ENCODE measurements around the gene HNRNPH2.

The HNRNPH2 gene

GRCh38 chrX:101388604-101389003 lies 19.4 kb upstream of the HNRNPH2 start:
- no peak overlapping the region for H3K4me3 ChIP-seq (ENCODE audit: low read length)
- no peak overlapping the region for H3K9ac ChIP-seq (ENCODE audit: low read length)
- H3K79me2 ChIP-seq (ENCODE audit: low read length): peaks cover 20% of the 10 kb centered on the region
- peaks cover 12% of the 10 kb centered on the region; the same call in 1 of the 2 replicates for H3K4me1 ChIP-seq (ENCODE audit: low read length)
- DNase-seq: no peak
- H3F3A ChIP-seq (ENCODE audit: insufficient read depth, low read length): peaks cover 3% of the 10 kb centered on the region
- no peaks in the 10 kb centered on the region for H4K20me1 ChIP-seq (ENCODE audit: insufficient read depth, low read length)
- H3K27ac ChIP-seq (ENCODE audit: low read length): no peak overlapping the region
- H2AFZ ChIP-seq (ENCODE audit: low read length): no peak overlapping the region
- no peak overlapping the region for H3K4me2 ChIP-seq (ENCODE audit: low read depth, low read length)
- no peaks in the 10 kb centered on the region for H3K27me3 ChIP-seq (replicated peaks; ENCODE audit: insufficient read depth, low read length)
- TF ChIP-seq EZH2phosphoT487 (IDR thresholded peaks at IDR 0.05; ENCODE audit: low read length): no peak
- no peak for TF ChIP-seq CTCF (IDR thresholded peaks at IDR 0.05; ENCODE audit: low read length)
- TF ChIP-seq EZH2 (optimal IDR thresholded peaks at IDR 0.05; ENCODE audit: low read depth, low read length): no peak
- peaks cover 4% of the 10 kb centered on the region; the same call in 1 of the 2 replicates for H3K36me3 ChIP-seq (replicated peaks; ENCODE audit: insufficient read depth, low read length)
- no peaks in the 10 kb centered on the region for H3K9me3 ChIP-seq (replicated peaks; ENCODE audit: insufficient read depth, low read length)
- H3K9me2 ChIP-seq (replicated peaks; ENCODE audit: insufficient read depth, low read length): no peaks in the 10 kb centered on the region

- Histone ChIP-seq H3K27me3 (replicated peaks; ENCODE audit: insufficient read depth, low read length) (no peaks in the 10 kb centered on the region), H3F3A (ENCODE audit: insufficient read depth, low read length) (peaks cover 9% of the 10 kb centered on the region), H3K9me2 (replicated peaks; ENCODE audit: insufficient read depth, low read length) (no peaks in the 10 kb centered on the region), H4K20me1 (ENCODE audit: insufficient read depth, low read length) (no peaks in the 10 kb centered on the region), H2AFZ (ENCODE audit: low read length) (peak within 1 kb of the TSS; percentile 79), H3K79me2 (ENCODE audit: low read length) (peaks cover 20% of the 10 kb centered on the region), H3K9ac (ENCODE audit: low read length) (peak within 1 kb of the TSS; percentile 87), H3K36me3 (replicated peaks; ENCODE audit: insufficient read depth, low read length) (peaks cover 4% of the 10 kb centered on the region; the same call in 1 of the 2 replicates), H3K27ac (ENCODE audit: low read length) (peak within 1 kb of the TSS; percentile 50; the same call in 1 of the 2 replicates), H3K4me1 (ENCODE audit: low read length) (peaks cover 7% of the 10 kb centered on the region; the same call in 1 of the 2 replicates), H3K9me3 (replicated peaks; ENCODE audit: insufficient read depth, low read length) (no peaks in the 10 kb centered on the region), H3K4me2 (ENCODE audit: low read depth, low read length) (peak within 1 kb of the TSS; percentile 81), H3K4me3 (ENCODE audit: low read length) (peak within 1 kb of the TSS; percentile 72)
- TF ChIP-seq CTCF (IDR thresholded peaks at IDR 0.05; ENCODE audit: low read length): peak; percentile 65
- no peak for TF ChIP-seq EZH2 (optimal IDR thresholded peaks at IDR 0.05; ENCODE audit: low read depth, low read length)
- no peak for TF ChIP-seq EZH2phosphoT487 (IDR thresholded peaks at IDR 0.05; ENCODE audit: low read length)
- DNase-seq: peak; percentile 92
These were observed 17.1 kb upstream of the HNRNPH2 start, which contains the start of gene RPL36A for GRCh38 chrX:101390664-101391525. Gene RPL36A, plus strand, starts transcription at chrX:101391011. Its CDS starts 33 bp downstream, at chrX:101391044.

DNA sequence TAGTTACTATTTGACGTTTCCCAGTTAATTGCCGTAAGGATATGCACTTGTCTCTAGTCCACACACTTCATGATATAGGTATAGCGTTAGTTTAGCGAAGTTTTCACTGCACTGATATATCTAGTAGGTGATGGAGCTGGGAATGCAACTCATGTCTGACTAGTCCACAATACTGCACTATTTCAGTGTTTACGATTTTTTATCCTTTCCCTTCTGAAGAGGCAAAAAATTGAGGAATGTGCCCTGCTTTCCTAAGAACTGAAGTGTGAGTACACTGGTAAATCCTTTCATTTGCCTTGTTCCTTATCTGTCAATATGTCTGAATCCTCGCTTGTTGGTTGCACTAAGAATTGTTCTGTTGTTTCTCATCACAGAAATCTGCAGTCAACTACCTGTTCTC lies 16.2 kb upstream of the HNRNPH2 start:
- H3K4me2 ChIP-seq (ENCODE audit: low read depth, low read length): peak overlapping the region; percentile 53
- H4K20me1 ChIP-seq (ENCODE audit: insufficient read depth, low read length): no peaks in the 10 kb centered on the region
- DNase-seq: no peak
- no peak for TF ChIP-seq EZH2phosphoT487 (IDR thresholded peaks at IDR 0.05; ENCODE audit: low read length)
- H3K27me3 ChIP-seq (replicated peaks; ENCODE audit: insufficient read depth, low read length): no peaks in the 10 kb centered on the region
- H3K4me3 ChIP-seq (ENCODE audit: low read length): peak overlapping the region; percentile 72
- H3K9me3 ChIP-seq (replicated peaks; ENCODE audit: insufficient read depth, low read length): no peaks in the 10 kb centered on the region
- H2AFZ ChIP-seq (ENCODE audit: low read length): no peak overlapping the region
- H3K9ac ChIP-seq (ENCODE audit: low read length): peak overlapping the region; percentile 87
- no peaks in the 10 kb centered on the region for H3K9me2 ChIP-seq (replicated peaks; ENCODE audit: insufficient read depth, low read length)
- 0 out of 2 replicates have a peak, but pooled peaks cover under 1% of the 10 kb centered on the region for H3K4me1 ChIP-seq (ENCODE audit: low read length)
- peaks cover 12% of the 10 kb centered on the region for H3F3A ChIP-seq (ENCODE audit: insufficient read depth, low read length)
- peak overlapping the region; percentile 50; the same call in 1 of the 2 replicates for H3K27ac ChIP-seq (ENCODE audit: low read length)
- H3K79me2 ChIP-seq (ENCODE audit: low read length): peaks cover 20% of the 10 kb centered on the region
- peaks cover 4% of the 10 kb centered on the region; the same call in 1 of the 2 replicates for H3K36me3 ChIP-seq (replicated peaks; ENCODE audit: insufficient read depth, low read length)

All from MM.1S (cell line).